Ishikawa (cell line): Measurements from ENCODE around the gene ZNF165.

Experiments used
- CEBPB ChIP-seq: IDR thresholded peaks from 2 replicates; pipeline ENCODE4 v1.6.1; 2012
- CREB1 ChIP-seq: IDR thresholded peaks from 2 replicates; pipeline ENCODE4 v1.6.1; 2012; ENCODE audit warnings: low read depth
- EGR1 ChIP-seq: IDR thresholded peaks from 2 replicates; pipeline ENCODE4 v1.6.1; 2012
- EP300 ChIP-seq: IDR thresholded peaks from 2 replicates; pipeline ENCODE4 v1.6.1; 2012; ENCODE audit warnings: borderline replicate concordance
- FOXM1 ChIP-seq: IDR thresholded peaks from 2 replicates; pipeline ENCODE4 v1.6.1; 2012; ENCODE audit warnings: low read depth, borderline replicate concordance
- MAX ChIP-seq: IDR thresholded peaks from 2 replicates; pipeline ENCODE4 v1.6.1; 2012
- NFIC ChIP-seq: IDR thresholded peaks from 2 replicates; pipeline ENCODE4 v1.6.1; 2012
- RAD21 ChIP-seq: IDR thresholded peaks from 2 replicates; pipeline ENCODE4 v1.6.1; 2012; ENCODE audit warnings: low read depth
- TAF1 ChIP-seq: IDR thresholded peaks from 2 replicates; pipeline ENCODE4 v1.6.1; 2012; ENCODE audit warnings: low read depth, mild to moderate bottlenecking
- TCF12 ChIP-seq: IDR thresholded peaks from 2 replicates; pipeline ENCODE4 v1.6.1; 2012; ENCODE audit warnings: low read depth
- TEAD4 ChIP-seq: IDR thresholded peaks from 2 replicates; pipeline ENCODE4 v1.6.1; 2012
- USF1 ChIP-seq: IDR thresholded peaks from 2 replicates; pipeline ENCODE4 v1.6.1; 2012
- YY1 ChIP-seq: IDR thresholded peaks from 2 replicates; pipeline ENCODE4 v1.6.1; 2012; ENCODE audit warnings: low read depth
- ZBTB7A ChIP-seq: IDR thresholded peaks from 2 replicates; pipeline ENCODE4 v1.6.1; 2012; ENCODE audit warnings: low read depth
- TF ChIP-seq, protein P1 (sequence below): IDR thresholded peaks from 2 replicates; pipeline ENCODE4 v1.6.1; 2012; ENCODE audit warnings: low read depth, mild to moderate bottlenecking

The ZNF165 gene

GRCh38 chr6:28135393-28135792 lies 55.0 kb downstream of the ZNF165 start:
- TF ChIP-seq TAF1: no peak
- TF ChIP-seq TEAD4: no peak
- no peak for TF ChIP-seq FOXM1
- TF ChIP-seq EP300: no peak
- TF ChIP-seq RAD21: no peak
- TF ChIP-seq ZBTB7A: no peak
- TF ChIP-seq, protein P1, sequence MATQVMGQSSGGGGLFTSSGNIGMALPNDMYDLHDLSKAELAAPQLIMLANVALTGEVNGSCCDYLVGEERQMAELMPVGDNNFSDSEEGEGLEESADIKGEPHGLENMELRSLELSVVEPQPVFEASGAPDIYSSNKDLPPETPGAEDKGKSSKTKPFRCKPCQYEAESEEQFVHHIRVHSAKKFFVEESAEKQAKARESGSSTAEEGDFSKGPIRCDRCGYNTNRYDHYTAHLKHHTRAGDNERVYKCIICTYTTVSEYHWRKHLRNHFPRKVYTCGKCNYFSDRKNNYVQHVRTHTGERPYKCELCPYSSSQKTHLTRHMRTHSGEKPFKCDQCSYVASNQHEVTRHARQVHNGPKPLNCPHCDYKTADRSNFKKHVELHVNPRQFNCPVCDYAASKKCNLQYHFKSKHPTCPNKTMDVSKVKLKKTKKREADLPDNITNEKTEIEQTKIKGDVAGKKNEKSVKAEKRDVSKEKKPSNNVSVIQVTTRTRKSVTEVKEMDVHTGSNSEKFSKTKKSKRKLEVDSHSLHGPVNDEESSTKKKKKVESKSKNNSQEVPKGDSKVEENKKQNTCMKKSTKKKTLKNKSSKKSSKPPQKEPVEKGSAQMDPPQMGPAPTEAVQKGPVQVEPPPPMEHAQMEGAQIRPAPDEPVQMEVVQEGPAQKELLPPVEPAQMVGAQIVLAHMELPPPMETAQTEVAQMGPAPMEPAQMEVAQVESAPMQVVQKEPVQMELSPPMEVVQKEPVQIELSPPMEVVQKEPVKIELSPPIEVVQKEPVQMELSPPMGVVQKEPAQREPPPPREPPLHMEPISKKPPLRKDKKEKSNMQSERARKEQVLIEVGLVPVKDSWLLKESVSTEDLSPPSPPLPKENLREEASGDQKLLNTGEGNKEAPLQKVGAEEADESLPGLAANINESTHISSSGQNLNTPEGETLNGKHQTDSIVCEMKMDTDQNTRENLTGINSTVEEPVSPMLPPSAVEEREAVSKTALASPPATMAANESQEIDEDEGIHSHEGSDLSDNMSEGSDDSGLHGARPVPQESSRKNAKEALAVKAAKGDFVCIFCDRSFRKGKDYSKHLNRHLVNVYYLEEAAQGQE: no peak
- TF ChIP-seq NFIC: no peak
- no peak for TF ChIP-seq MAX
- TF ChIP-seq TCF12: no peak
- TF ChIP-seq CREB1: no peak
- no peak for TF ChIP-seq CEBPB
- no peak for TF ChIP-seq YY1
- no peak for TF ChIP-seq EGR1
- no peak for TF ChIP-seq USF1

GRCh38 chr6:28136585-28137504 lies 56.5 kb downstream of the ZNF165 start:
- TF ChIP-seq MAX: peak; percentile 71
- 0 out of 2 replicates have a peak, but pooled peaks have one; percentile 24 for TF ChIP-seq EGR1
- TF ChIP-seq TEAD4: peak; percentile 48
- TF ChIP-seq CREB1: peak; percentile 37; the same call in 1 of the 2 replicates
- peak; percentile 85 for TF ChIP-seq TCF12
- no peak for TF ChIP-seq USF1
- TF ChIP-seq FOXM1: peak; percentile 69; the same call in 1 of the 2 replicates
- no peak for TF ChIP-seq YY1
- TF ChIP-seq, protein P1: no peak
- TF ChIP-seq CEBPB: no peak
- TF ChIP-seq ZBTB7A: peak; percentile 94
- TF ChIP-seq TAF1: peak; percentile 96
- 0 out of 2 replicates have a peak, but pooled peaks have one; percentile 7 for TF ChIP-seq RAD21
- peak; percentile 92 for TF ChIP-seq NFIC
- TF ChIP-seq EP300: peak; percentile 49; the same call in 1 of the 2 replicates

DNA sequence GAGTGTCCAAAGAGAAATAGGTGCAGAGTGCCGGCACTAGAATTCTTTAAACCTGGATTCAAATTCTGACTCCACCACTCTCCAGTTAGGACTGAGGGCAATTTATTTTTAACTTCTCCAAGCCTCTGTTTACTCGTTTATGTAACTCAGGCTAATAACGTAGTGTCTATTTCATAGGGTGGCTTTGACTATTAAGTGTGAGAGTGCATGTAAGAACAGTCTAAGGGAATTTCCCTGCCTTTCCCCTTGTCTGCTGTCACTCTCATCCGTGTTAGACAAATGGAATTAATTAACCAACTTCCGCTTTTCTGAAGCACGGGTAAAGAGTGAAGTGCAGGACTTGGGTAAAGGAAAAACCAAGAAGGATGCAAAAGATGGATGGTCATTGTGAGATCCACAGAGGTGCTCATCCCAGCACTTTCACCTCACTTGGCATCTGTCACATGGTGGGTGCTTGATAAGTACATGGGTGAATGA lies 57.2 kb downstream of the ZNF165 start:
- TF ChIP-seq RAD21 (no peak), TCF12 (no peak), CEBPB (no peak), TEAD4 (no peak), TAF1 (no peak), NFIC (no peak), FOXM1 (no peak), MAX (no peak), YY1 (no peak), ZBTB7A (no peak), USF1 (no peak), CREB1 (no peak), EGR1 (no peak), EP300 (no peak)
- TF ChIP-seq, protein P1: no peak
